ENCODE results near the gene TUBGCP2.

DNA sequence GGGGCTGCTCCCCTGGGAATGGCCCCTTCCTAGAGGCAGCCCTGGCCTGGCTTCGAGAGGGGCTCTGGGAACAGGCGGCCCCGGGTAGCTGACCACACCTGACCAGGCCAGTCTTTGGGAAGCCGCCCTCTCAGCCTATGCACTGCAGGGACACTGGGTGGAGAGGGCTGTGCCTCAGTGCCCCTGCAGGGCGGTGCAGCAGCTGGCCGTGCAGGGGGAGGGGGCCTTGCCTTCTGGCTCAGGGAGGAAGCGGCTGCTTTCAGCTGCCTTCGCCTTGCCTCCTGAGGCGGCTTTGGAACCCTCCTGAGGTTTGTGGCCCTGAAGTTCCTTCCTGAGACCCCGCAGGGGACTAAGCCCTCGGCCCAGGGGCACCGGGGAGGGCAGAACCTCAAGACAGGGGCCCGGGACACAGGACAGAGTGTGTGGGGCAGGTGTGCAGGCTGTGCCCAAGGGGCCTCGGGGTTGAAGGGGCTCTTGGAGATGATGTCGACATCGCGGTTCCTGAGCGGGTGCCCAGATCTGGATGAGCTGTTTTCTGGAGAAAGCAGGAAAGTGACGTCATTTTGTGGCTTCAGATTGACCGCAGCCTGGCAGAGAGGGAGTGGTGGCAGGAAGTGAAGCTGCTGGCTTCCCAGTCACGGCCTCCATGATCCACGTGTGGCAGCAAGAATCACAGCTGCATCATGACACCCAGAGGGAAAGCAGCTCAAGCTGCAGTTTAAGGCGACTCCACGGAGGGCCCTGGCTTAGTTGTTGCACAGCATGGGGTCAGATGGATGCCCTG lies 49.7 kb downstream of the TUBGCP2 start:
- TF ChIP-seq SUZ12 (IDR thresholded peaks at IDR 0.05): no peak
- no peak for TF ChIP-seq FOXK2 (IDR thresholded peaks at IDR 0.05)
- no peak for TF ChIP-seq TARDBP (IDR thresholded peaks at IDR 0.05)
- TF ChIP-seq ZNF384 (IDR thresholded peaks at IDR 0.05): no peak
- no peak for TF ChIP-seq SP1 (IDR thresholded peaks at IDR 0.05)
- no peak for TF ChIP-seq HDGF (IDR thresholded peaks at IDR 0.05; ENCODE audit: borderline replicate concordance)
- no peak for TF ChIP-seq BHLHE40 (IDR thresholded peaks at IDR 0.05; ENCODE audit: borderline replicate concordance)
- TF ChIP-seq ELF4 (IDR thresholded peaks at IDR 0.05): no peak
- no peak for TF ChIP-seq FOXM1 (IDR thresholded peaks at IDR 0.05; ENCODE audit: borderline replicate concordance)
- TF ChIP-seq L3MBTL2 (conservative IDR thresholded peaks at IDR 0.05): no peak
- TF ChIP-seq, protein P1, sequence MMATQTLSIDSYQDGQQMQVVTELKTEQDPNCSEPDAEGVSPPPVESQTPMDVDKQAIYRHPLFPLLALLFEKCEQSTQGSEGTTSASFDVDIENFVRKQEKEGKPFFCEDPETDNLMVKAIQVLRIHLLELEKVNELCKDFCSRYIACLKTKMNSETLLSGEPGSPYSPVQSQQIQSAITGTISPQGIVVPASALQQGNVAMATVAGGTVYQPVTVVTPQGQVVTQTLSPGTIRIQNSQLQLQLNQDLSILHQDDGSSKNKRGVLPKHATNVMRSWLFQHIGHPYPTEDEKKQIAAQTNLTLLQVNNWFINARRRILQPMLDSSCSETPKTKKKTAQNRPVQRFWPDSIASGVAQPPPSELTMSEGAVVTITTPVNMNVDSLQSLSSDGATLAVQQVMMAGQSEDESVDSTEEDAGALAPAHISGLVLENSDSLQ (IDR thresholded peaks at IDR 0.05): no peak
- TF ChIP-seq FOXA1 (IDR thresholded peaks at IDR 0.05): no peak
- TF ChIP-seq NFRKB (IDR thresholded peaks at IDR 0.05): no peak
- no peak for TF ChIP-seq CTBP1 (IDR thresholded peaks at IDR 0.05; ENCODE audit: borderline replicate concordance)
